A549 (cell line): ENCODE results near the gene SPDL1. TPM values are rescaled to one million over a fixed set of nuclear protein-coding genes. Genes with fewer than 3 reads are reported as not detected.

ENCODE experiments used
- ATAC-seq, 2 experiments: fragments of 200-7000 bp in 1 of 2; fragments of >200 bp in 1 of 2; cut with Nextera tagmentation in 1 of 2; cut with Tn5 transposase in 1 of 2; 3 replicates each; pipeline versions ENCODE4 v1.8.0 to v1.9.1; 2018 to 2020; ENCODE audit warnings: mild to moderate bottlenecking in 1 of 2, moderate library complexity in 1 of 2
- CTCF ChIA-PET: fragments of 300-600 bp; sonication (Branson Sonifier 250); formaldehyde crosslinking; extraction: SDS; loops from one replicate; lab custom pipeline; 2021; ENCODE audit warnings: antibody characterized with exemption, inconsistent platforms; lab: Yijun Ruan, JAX
- POLR2A ChIA-PET: fragments of 350-600 bp; formaldehyde crosslinking; extraction: SDS; loops from one replicate; lab custom pipeline; 2021; ENCODE audit warnings: antibody characterized with exemption, inconsistent platforms; lab: Yijun Ruan, JAX
- DNase-seq, 2 experiments: peaks; one replicate each; pipeline versions ENCODE4 v3.0.0 to v3.0.0-alpha.2; 2011 to 2016; ENCODE audit warnings: low read depth in 1 of 2, low spot score in 1 of 2
- FAIRE-seq: peaks from 2 replicates; lab custom pipeline; 2011; peaks lifted over from hg19 to GRCh38; lab: Jason Lieb, UNC
- H3K27ac ChIP-seq, 2 experiments: fragments of >200 bp; sonication (Bioruptor Twin); formaldehyde crosslinking; 3 replicates each; pipeline ENCODE4 v1.5.1; 2016 to 2017
- H3K4me1 ChIP-seq: fragments of >200 bp; sonication (Bioruptor Twin); formaldehyde crosslinking; 3 replicates; pipeline ENCODE4 v1.6.1; 2016
- H3K4me2 ChIP-seq: fragments of >200 bp; sonication (Bioruptor Twin); formaldehyde crosslinking; 3 replicates; pipeline ENCODE4 v1.6.1; 2016
- H3K4me3 ChIP-seq: fragments of >200 bp; sonication (Bioruptor Twin); formaldehyde crosslinking; 3 replicates; pipeline ENCODE4 v1.5.1; 2016
- H3K9me3 ChIP-seq: fragments of >200 bp; sonication (Bioruptor Twin); formaldehyde crosslinking; 3 replicates; pipeline ENCODE4 v1.6.1; 2016
- BHLHE40 ChIP-seq: IDR thresholded peaks from 2 replicates; pipeline ENCODE4 v1.6.1; 2012; ENCODE audit warnings: low read depth, low read length, inconsistent platforms
- CBX8 ChIP-seq: fragments of 200-600 bp; sonication (generic); IDR thresholded peaks from 2 replicates; pipeline ENCODE4 v1.6.1; 2016
- CHD2 ChIP-seq: fragments of 150-350 bp; IDR thresholded peaks from 2 replicates; pipeline ENCODE4 v1.6.1; 2014; ENCODE audit warnings: low read length; ENCODE audit not compliant: partially characterized antibody
- CTCF ChIP-seq: fragments of >200 bp; sonication (Bioruptor Twin); formaldehyde crosslinking; IDR thresholded peaks from 3 replicates; pipeline ENCODE4 v1.5.1; 2016
- E2F6 ChIP-seq: IDR thresholded peaks from 2 replicates; pipeline ENCODE4 v1.6.1; 2012; ENCODE audit warnings: low read depth, borderline replicate concordance
- EHMT2 ChIP-seq: fragments of 200-600 bp; sonication (generic); IDR thresholded peaks from 2 replicates; pipeline ENCODE4 v1.6.1; 2016; ENCODE audit warnings: antibody characterized with exemption, low read depth, mild to moderate bottlenecking, moderate library complexity
- FOSB ChIP-seq: fragments of 250-450 bp; sonication (Bioruptor Pico); IDR thresholded peaks from 2 replicates; pipeline ENCODE4 v1.5.0; 2020; ENCODE audit warnings: mild to moderate bottlenecking, moderate library complexity
- FOXS1 ChIP-seq: fragments of 250-450 bp; sonication (Bioruptor Pico); IDR thresholded peaks from 2 replicates; pipeline ENCODE4 v1.5.0; 2020; ENCODE audit warnings: mild to moderate bottlenecking, moderate library complexity
- GATA3 ChIP-seq: IDR thresholded peaks from 2 replicates; pipeline ENCODE4 v1.6.1; 2012; ENCODE audit warnings: borderline replicate concordance
- HDAC2 ChIP-seq: fragments of 200-600 bp; sonication (generic); IDR thresholded peaks from 2 replicates; pipeline ENCODE4 v1.6.1; 2016
- HEYL ChIP-seq: fragments of 250-450 bp; sonication (Bioruptor Pico); IDR thresholded peaks from 2 replicates; pipeline ENCODE4 v1.8.0; 2021; ENCODE audit warnings: mild to moderate bottlenecking, moderate library complexity
- HOXA7 ChIP-seq: fragments of 250-450 bp; sonication (Bioruptor Pico); IDR thresholded peaks from 2 replicates; pipeline ENCODE4 v1.5.0; 2020; ENCODE audit warnings: mild to moderate bottlenecking, moderate library complexity
- HOXB5 ChIP-seq: fragments of 250-450 bp; sonication (Bioruptor Pico); IDR thresholded peaks from 2 replicates; pipeline ENCODE4 v1.5.0; 2020; ENCODE audit warnings: mild to moderate bottlenecking, moderate library complexity
- JUN ChIP-seq, 2 experiments: fragments of >200 bp; sonication (Bioruptor Twin); formaldehyde crosslinking; IDR thresholded peaks; 2 replicates in 1 of 2; 3 replicates in 1 of 2; pipeline ENCODE4 v1.6.1; 2016 to 2017
- JUNB ChIP-seq: fragments of >200 bp; sonication (Bioruptor Twin); formaldehyde crosslinking; IDR thresholded peaks from 2 replicates; pipeline ENCODE4 v1.6.1; 2016
- KDM5A ChIP-seq: fragments of 200-600 bp; sonication (generic); IDR thresholded peaks from 2 replicates; pipeline ENCODE4 v1.6.1; 2016; ENCODE audit warnings: antibody characterized with exemption, mild to moderate bottlenecking
- MAX ChIP-seq: IDR thresholded peaks from 2 replicates; pipeline ENCODE4 v1.6.1; 2012
- NFE2L2 ChIP-seq: fragments of 150-350 bp; conservative IDR thresholded peaks from 2 replicates; pipeline ENCODE4 v1.6.1; 2014; ENCODE audit warnings: low read length
- PHF8 ChIP-seq: fragments of 200-600 bp; sonication (generic); IDR thresholded peaks from 2 replicates; pipeline ENCODE4 v1.6.1; 2016; ENCODE audit warnings: low read depth, mild to moderate bottlenecking, antibody characterized with exemption, moderate library complexity, borderline replicate concordance
- POLR2A ChIP-seq: IDR thresholded peaks from 2 replicates; pipeline ENCODE4 v1.6.1; 2012; ENCODE audit warnings: mild to moderate bottlenecking, low read length
- RAD21 ChIP-seq, 2 experiments: fragments of >200 bp in 1 of 2; sonication (Bioruptor Twin) in 1 of 2; formaldehyde crosslinking in 1 of 2; IDR thresholded peaks in 1 of 2; conservative IDR thresholded peaks in 1 of 2; 2 replicates in 1 of 2; 3 replicates in 1 of 2; pipeline ENCODE4 v1.6.1; 2012 to 2018; ENCODE audit warnings: inconsistent platforms in 1 of 2
- RARB ChIP-seq: fragments of 250-450 bp; sonication (Bioruptor Pico); IDR thresholded peaks from 2 replicates; pipeline ENCODE4 v1.8.0; 2021; ENCODE audit warnings: mild to moderate bottlenecking, moderate library complexity
- RCOR1 ChIP-seq: fragments of 150-350 bp; IDR thresholded peaks from 2 replicates; pipeline ENCODE4 v1.6.1; 2014; ENCODE audit warnings: antibody characterized with exemption, low read length, low read depth
- REST ChIP-seq: fragments of 200-600 bp; sonication (generic); IDR thresholded peaks from 2 replicates; pipeline ENCODE4 v1.6.1; 2016; ENCODE audit warnings: antibody characterized with exemption, mild to moderate bottlenecking, moderate library complexity
- RFX5 ChIP-seq: fragments of 450-650 bp; IDR thresholded peaks from 2 replicates; pipeline ENCODE4 v1.7.1; 2014; ENCODE audit warnings: antibody characterized with exemption, mild to moderate bottlenecking, moderate library complexity
- TP53 ChIP-seq: fragments of 250-450 bp; sonication (Bioruptor Pico); IDR thresholded peaks from 2 replicates; pipeline ENCODE4 v1.5.0; 2021; ENCODE audit warnings: mild to moderate bottlenecking, moderate library complexity
- ZSCAN20 ChIP-seq: fragments of 250-450 bp; sonication (Bioruptor Pico); IDR thresholded peaks from 2 replicates; pipeline ENCODE4 v1.8.0; 2022; ENCODE audit warnings: mild to moderate bottlenecking, moderate library complexity
- WGBS: methylation state at CpG from one replicate; pipeline ENCODE4 v1.1.6; 2017; ENCODE audit errors: missing lambda C conversion rate; 5-methylcytosine and 5-hydroxymethylcytosine counted together
- polyA plus RNA-seq, 4 experiments: library from polyadenylated mRNA; depleted of rRNA in 3 of 4; stranded (reverse); fragments of >200 nt; fragmentation: RNase III in 1 of 4; extraction: RNeasy Plus Mini Kit Qiagen cat#74134 plus additional on column Dnase treatment in 1 of 4; gene quantifications; 2 replicates in 3 of 4; 3 replicates in 1 of 4; pipeline ENCODE4 v1.2.3, GENCODE V29; 2011 to 2017

SPDL1 gene
- polyA plus RNA-seq, 2 of the 4 experiments (the other 2 are of a cell fraction) = 100 to 103 TPM

GRCh38 chr5:169599451-169599850, 15.9 kb downstream of the SPDL1 start:
- H3K4me1 ChIP-seq = peaks cover 31% of the 10 kb centered on the region
- no peak overlapping the region for H3K4me3 ChIP-seq
- FAIRE-seq (peak; percentile 56), DNase-seq (peak in 1 of 2 experiments; percentile 32), ATAC-seq (peak in 1 of 2 experiments; percentile 28; a peak in 1 of 6 replicates)
- ChIA-PET POLR2A (no interaction called here), CTCF (interaction anchor here (1.0 kb wide), 1 partner anchor 607 kb away, joined by 3 read pairs; no protein-coding TSS in a partner anchor)
- H3K27ac ChIP-seq = no peak overlapping the region
- H3K4me2 ChIP-seq = no peak overlapping the region
- WGBS = 82% methylated on average over 4 of the region's 4 CpGs
- no peaks in the 10 kb centered on the region for H3K9me3 ChIP-seq
- TF ChIP-seq TP53 (no peak), RFX5 (no peak), JUNB (no peak), REST (no peak), CTCF (no peak), ZSCAN20 (no peak), FOXS1 (CRISPR knock-in tag) (no peak), HEYL (CRISPR knock-in tag) (no peak), CBX8 (no peak), GATA3 (no peak), RCOR1 (no peak), FOSB (CRISPR knock-in tag) (no peak), RAD21 (conservative IDR thresholded peaks at IDR 0.05 in 1 of 2, IDR thresholded peaks at IDR 0.05 in 1 of 2) (no peak; a peak in 1 of 5 replicates), JUN (IDR thresholded peaks at IDR 0.05) (no peak), KDM5A (no peak), MAX (no peak), HDAC2 (no peak), CHD2 (no peak), POLR2A (no peak)

- FAIRE-seq (no peak), ATAC-seq (no peak), DNase-seq (no peak)
- ChIA-PET POLR2A (no interaction called here), CTCF (no interaction called here)
- no peak overlapping the region for H3K27ac ChIP-seq
- H3K9me3 ChIP-seq = no peaks in the 10 kb centered on the region
- H3K4me2 ChIP-seq = no peak overlapping the region
- H3K4me3 ChIP-seq = no peak overlapping the region
- TF ChIP-seq ZSCAN20 (no peak), HOXB5 (no peak), JUN (IDR thresholded peaks at IDR 0.05) (no peak), E2F6 (no peak), CTCF (no peak), POLR2A (no peak), RAD21 (conservative IDR thresholded peaks at IDR 0.05 in 1 of 2, IDR thresholded peaks at IDR 0.05 in 1 of 2) (no peak), RARB (CRISPR knock-in tag) (no peak), BHLHE40 (no peak), NFE2L2 (no peak), PHF8 (no peak), REST (no peak), EHMT2 (no peak), HOXA7 (CRISPR knock-in tag) (no peak)
- peaks cover 13% of the 10 kb centered on the region; the same call in 1 of the 3 replicates for H3K4me1 ChIP-seq
These were observed 19.0 kb downstream of the SPDL1 start for GRCh38 chr5:169602535-169602934.
